ENCODE results near the gene BPIFB1. TPM values are rescaled to one million over a fixed set of nuclear protein-coding genes. Genes with fewer than 3 reads are reported as not detected.

Gene BPIFB1
- total and polyA plus RNA-seq, 2 of the 13 experiments (the other 11 are each of a cell fraction or from before 2014, with no cell fraction given): 0.82 to 4.4 TPM

GRCh38 chr20:33291830-33292355 lies 8.9 kb downstream of the BPIFB1 start (continued):
- TF ChIP-seq PBX2 (CRISPR knock-in tag; IDR thresholded peaks at IDR 0.05) (no peak), SNAI1 (CRISPR knock-in tag; IDR thresholded peaks at IDR 0.05; ENCODE audit: borderline replicate concordance) (no peak), MIXL1 (CRISPR knock-in tag; IDR thresholded peaks at IDR 0.05) (no peak), ZNF382 (CRISPR knock-in tag; IDR thresholded peaks at IDR 0.05; ENCODE audit: borderline replicate concordance) (no peak), SMARCE1 (IDR thresholded peaks at IDR 0.05; ENCODE audit: borderline replicate concordance) (no peak), NFIC (IDR thresholded peaks at IDR 0.05; ENCODE audit: low read length) (no peak), ZNF543 (CRISPR knock-in tag; IDR thresholded peaks at IDR 0.05) (no peak), GATA4 (IDR thresholded peaks at IDR 0.05; ENCODE audit: borderline replicate concordance, low read depth) (no peak), ZBTB40 (IDR thresholded peaks at IDR 0.05) (no peak), ZBTB40 (CRISPR knock-in tag; IDR thresholded peaks at IDR 0.05) (no peak), ETS1 (CRISPR knock-in tag; IDR thresholded peaks at IDR 0.05) (no peak), ZNF17 (CRISPR knock-in tag; IDR thresholded peaks at IDR 0.05) (no peak), IKZF4 (CRISPR knock-in tag; IDR thresholded peaks at IDR 0.05; ENCODE audit: borderline replicate concordance, low read depth, not compliant biosample characterization) (no peak), ZNF333 (CRISPR knock-in tag; IDR thresholded peaks at IDR 0.05; ENCODE audit: borderline replicate concordance) (0 out of 2 replicates have a peak, but pooled peaks have one; percentile 37), ZNF451 (CRISPR knock-in tag; IDR thresholded peaks at IDR 0.05) (no peak), KLF9 (CRISPR knock-in tag; IDR thresholded peaks at IDR 0.05; ENCODE audit: low read depth) (no peak), GTF2F1 (IDR thresholded peaks at IDR 0.05; ENCODE audit: low read length) (no peak), ZNF207 (IDR thresholded peaks at IDR 0.05; ENCODE audit: borderline replicate concordance) (no peak), HCFC1 (IDR thresholded peaks at IDR 0.05; ENCODE audit: low read depth, low read length) (no peak), TBL1XR1 (IDR thresholded peaks at IDR 0.05; ENCODE audit: borderline replicate concordance, low read length, partially characterized antibody) (no peak), YEATS4 (CRISPR knock-in tag; IDR thresholded peaks at IDR 0.05; ENCODE audit: borderline replicate concordance) (no peak)

Measured in HepG2 (cell line).